K562 (cell line): ENCODE measurements around the gene ANKS4B. TPM values are rescaled to one million over a fixed set of nuclear protein-coding genes. Genes with fewer than 3 reads are reported as not detected.

Source experiments
- ATAC-seq: fragments of 200-7000 bp; cut with Tn5 transposase; 3 replicates; pipeline ENCODE4 v1.9.1; 2020; ENCODE audit warnings: moderate library complexity
- BruUV-seq: library from RNA; stranded (reverse); fragments of 400-500 nt; replicated peaks from 2 replicates; lab custom pipeline; 2021; lab: Mats Ljungman, UMichigan
- CTCF ChIA-PET: fragments of 300-600 bp; formaldehyde crosslinking; extraction: SDS; loops from one replicate; lab custom pipeline; 2021; ENCODE audit warnings: low intra/inter-chr PET ratio; lab: Yijun Ruan, JAX
- POLR2A ChIA-PET: fragments of 300-600, 350-650 bp; sonication (Branson Sonifier 250); formaldehyde crosslinking; extraction: SDS; loops from one replicate; lab custom pipeline; 2021; ENCODE audit warnings: antibody characterized with exemption, inconsistent platforms; lab: Yijun Ruan, JAX
- DNase-seq, 4 experiments: peaks; one replicate each; pipeline versions ENCODE4 v3.0.0 to v3.0.0-alpha.2; 2011 to 2018; ENCODE audit warnings: low spot score in 3 of 4, mixed read lengths in 3 of 4; ENCODE audit errors: extremely low read depth in 1 of 4
- FAIRE-seq: peaks from 2 replicates; lab custom pipeline; 2011; peaks lifted over from hg19 to GRCh38; lab: Jason Lieb, UNC
- H2AFZ ChIP-seq: 2 replicates; pipeline ENCODE4 v1.6.0; 2011; ENCODE audit warnings: low read depth, low read length, control low read depth, inconsistent platforms
- H3K27ac ChIP-seq: fragments of 200-600 bp; 3 replicates; pipeline ENCODE4 v1.8.0; 2011; ENCODE audit warnings: low read depth, mild to moderate bottlenecking, control low read depth, inconsistent platforms, low read length, moderate library complexity, mixed read lengths; ENCODE audit errors: extremely low read depth
- H3K27me3 ChIP-seq, 2 experiments: fragments of 300-600 bp in 1 of 2; 2 replicates in 1 of 2; 3 replicates in 1 of 2; pipeline versions ENCODE4 v1.6.0 to v1.8.0; 2011; ENCODE audit warnings: inconsistent platforms in 2 of 2, low read length in 2 of 2, mild to moderate bottlenecking in 1 of 2, mixed read lengths in 1 of 2, moderate library complexity in 1 of 2; ENCODE audit not compliant: control insufficient read depth in 2 of 2, insufficient read depth in 2 of 2
- H3K36me3 ChIP-seq: fragments of 300-600 bp; 3 replicates; pipeline ENCODE4 v1.8.0; 2011; ENCODE audit warnings: mild to moderate bottlenecking, low read length, inconsistent platforms; ENCODE audit not compliant: control insufficient read depth, insufficient read depth
- H3K4me1 ChIP-seq, 2 experiments: fragments of 200-600 bp in 1 of 2; replicated peaks in 1 of 2; 2 replicates in 1 of 2; 3 replicates in 1 of 2; pipeline versions ENCODE4 v1.5.1 to v1.8.0; 2011; ENCODE audit warnings: inconsistent platforms in 2 of 2, low read length in 2 of 2, mild to moderate bottlenecking in 1 of 2, mixed read lengths in 1 of 2, moderate library complexity in 1 of 2; ENCODE audit not compliant: control insufficient read depth in 2 of 2, insufficient read depth in 2 of 2
- H3K4me2 ChIP-seq: 2 replicates; pipeline ENCODE4 v1.6.1; 2011; ENCODE audit warnings: low read length, control low read depth, inconsistent platforms, mixed read lengths; ENCODE audit not compliant: insufficient read depth
- H3K4me3 ChIP-seq: fragments of 200-600 bp; sonication (generic), shearing (Covaris generic); 2 replicates; pipeline ENCODE4 v1.5.1; 2016; ENCODE audit warnings: control low read depth, inconsistent platforms
- H3K79me2 ChIP-seq: fragments of 200-600 bp; 3 replicates; pipeline ENCODE4 v1.8.0; 2011; ENCODE audit warnings: low read length, inconsistent platforms; ENCODE audit not compliant: control insufficient read depth, insufficient read depth
- H3K9ac ChIP-seq, 2 experiments: 2 replicates each; pipeline versions ENCODE4 v1.6.0 to v1.6.1; 2011; ENCODE audit warnings: low read depth in 2 of 2, low read length in 2 of 2, control low read depth in 1 of 2, inconsistent platforms in 1 of 2, mild to moderate bottlenecking in 1 of 2, mixed read lengths in 1 of 2; ENCODE audit not compliant: insufficient read depth in 1 of 2
- H3K9me1 ChIP-seq: one replicate; pipeline ENCODE4 v1.6.0; 2011; ENCODE audit warnings: inconsistent platforms, mild to moderate bottlenecking, low read length, moderate library complexity; ENCODE audit not compliant: control insufficient read depth, insufficient read depth
- H3K9me3 ChIP-seq: replicated peaks from 2 replicates; pipeline ENCODE4 v1.5.1; 2011; ENCODE audit warnings: low read depth, low read length, inconsistent platforms; ENCODE audit not compliant: control insufficient read depth, insufficient read depth
- H4K20me1 ChIP-seq: replicated peaks from 2 replicates; pipeline ENCODE4 v1.6.1; 2011; ENCODE audit warnings: low read length, inconsistent platforms, mixed read lengths; ENCODE audit not compliant: control insufficient read depth, insufficient read depth
- ARNT ChIP-seq, 2 experiments: fragments of 450-650 bp; IDR thresholded peaks; 2 replicates each; pipeline ENCODE4 v1.6.1; 2016; ENCODE audit warnings: mild to moderate bottlenecking in 1 of 2
- BDP1 ChIP-seq: IDR thresholded peaks from 3 replicates; pipeline ENCODE4 v1.6.1; 2011; ENCODE audit not compliant: insufficient read length, insufficient read depth
- CREB1 ChIP-seq, 2 experiments: sonication (generic) in 1 of 2; formaldehyde crosslinking in 1 of 2; IDR thresholded peaks; 2 replicates each; pipeline versions ENCODE4 v1.6.1 to v1.8.0; 2012 to 2022; ENCODE audit warnings: inconsistent platforms in 1 of 2, mild to moderate bottlenecking in 1 of 2, missing genetic modification reagents in 1 of 2, moderate library complexity in 1 of 2
- CREBBP ChIP-seq: IDR thresholded peaks from one replicate; pipeline ENCODE4 v1.6.1; 2012; ENCODE audit warnings: low read depth, mild to moderate bottlenecking, control low read depth, inconsistent platforms, low read length
- ETV5 ChIP-seq: sonication (generic); formaldehyde crosslinking; IDR thresholded peaks from 2 replicates; pipeline ENCODE4 v1.4.0; 2020; ENCODE audit warnings: low read depth, mild to moderate bottlenecking, missing genetic modification reagents
- HDAC8 ChIP-seq: fragments of 450-650 bp; IDR thresholded peaks from 2 replicates; pipeline ENCODE4 v1.6.1; 2016; ENCODE audit warnings: mild to moderate bottlenecking, missing genetic modification characterization, moderate library complexity, missing compliant biosample characterization
- HMBOX1 ChIP-seq: sonication (generic); IDR thresholded peaks from 2 replicates; pipeline ENCODE4 v1.6.1; 2016
- HNRNPK ChIP-seq: fragments of 200-400 bp; formaldehyde crosslinking; IDR thresholded peaks from one replicate; pipeline ENCODE4 v1.6.1; 2018; ENCODE audit warnings: mild to moderate bottlenecking, low read depth, low read length; ENCODE audit not compliant: poor library complexity, severe bottlenecking
- KDM4B ChIP-seq, 2 experiments: fragments of 450-650 bp in 1 of 2; sonication (generic) in 1 of 2; IDR thresholded peaks; 2 replicates each; pipeline ENCODE4 v1.6.1; 2016 to 2017; ENCODE audit warnings: borderline replicate concordance in 2 of 2, antibody characterized with exemption in 1 of 2, low read depth in 1 of 2, mild to moderate bottlenecking in 1 of 2
- LARP7 ChIP-seq: fragments of 450-650 bp; IDR thresholded peaks from 2 replicates; pipeline ENCODE4 v1.6.1; 2016
- MAFF ChIP-seq: IDR thresholded peaks from 2 replicates; pipeline ENCODE4 v1.6.1; 2012; ENCODE audit warnings: low read length, improper control_type of control experiment
- MAFG ChIP-seq: fragments of 450-650 bp; conservative IDR thresholded peaks from 2 replicates; pipeline ENCODE4 v1.6.1; 2016; ENCODE audit warnings: missing genetic modification characterization, missing compliant biosample characterization
- MXI1 ChIP-seq: IDR thresholded peaks from 2 replicates; pipeline ENCODE4 v1.6.1; 2011; ENCODE audit warnings: low read depth, mild to moderate bottlenecking, improper control_type of control experiment, low read length
- NCOA1 ChIP-seq: fragments of 450-650 bp; IDR thresholded peaks from 2 replicates; pipeline ENCODE4 v1.6.1; 2016; ENCODE audit warnings: low read depth
- NCOA4 ChIP-seq: fragments of 450-650 bp; IDR thresholded peaks from 2 replicates; pipeline ENCODE4 v1.6.1; 2018; ENCODE audit warnings: mild to moderate bottlenecking; ENCODE audit not compliant: partially characterized antibody
- PHTF2 ChIP-seq: fragments of 250-450 bp; sonication (Bioruptor Pico); IDR thresholded peaks from 2 replicates; pipeline ENCODE4 v1.5.0; 2021; ENCODE audit warnings: mild to moderate bottlenecking
- SAFB2 ChIP-seq: fragments of 200-400 bp; formaldehyde crosslinking; IDR thresholded peaks from 2 replicates; pipeline ENCODE4 v1.6.1; 2018; ENCODE audit warnings: borderline replicate concordance, low read length, low read depth, moderate library complexity; ENCODE audit not compliant: severe bottlenecking
- SMC3 ChIP-seq: conservative IDR thresholded peaks from 2 replicates; pipeline ENCODE4 v1.6.1; 2011; ENCODE audit warnings: low read depth, low read length, improper control_type of control experiment; ENCODE audit not compliant: insufficient read depth
- ZKSCAN1 ChIP-seq: fragments of 150-350 bp; IDR thresholded peaks from 2 replicates; pipeline ENCODE4 v1.6.1; 2016; ENCODE audit warnings: low read depth, low read length
- ZKSCAN8 ChIP-seq: fragments of 200-800 bp; sonication (Bioruptor generic); IDR thresholded peaks from 2 replicates; pipeline ENCODE4 v1.6.1; 2016; ENCODE audit warnings: missing genetic modification characterization, missing compliant biosample characterization
- ZNF384 ChIP-seq: IDR thresholded peaks from 2 replicates; pipeline ENCODE4 v1.6.1; 2012; ENCODE audit warnings: low read depth, low read length, improper control_type of control experiment
- ZNF639 ChIP-seq, 2 experiments: fragments of 200-800 bp in 1 of 2; sonication (Bioruptor generic) in 1 of 2; sonication (generic) in 1 of 2; formaldehyde crosslinking in 1 of 2; IDR thresholded peaks in 1 of 2; conservative IDR thresholded peaks in 1 of 2; 2 replicates each; pipeline versions ENCODE4 v1.5.0 to v1.6.1; 2016 to 2020; ENCODE audit warnings: missing compliant biosample characterization in 1 of 2, missing genetic modification characterization in 1 of 2, missing genetic modification reagents in 1 of 2
- WGBS: fragments of 100-300 bp; shearing (Covaris generic); methylation state at CpG from one replicate; pipeline ENCODE4 v1.1.6; 2016; ENCODE audit warnings: low coverage, mixed read lengths; ENCODE audit not compliant: insufficient coverage; ENCODE audit errors: missing lambda C conversion rate; 5-methylcytosine and 5-hydroxymethylcytosine counted together
- in situ Hi-C: fragments of 300-500 bp; cut with MboI; formaldehyde crosslinking; loops from 4 replicates; pipeline ENCODE4 v1.15.0; 2018; ENCODE audit warnings: inconsistent platforms, mixed read lengths
- intact Hi-C: fragments of 100-400 bp; cut with micrococcal nuclease; formaldehyde crosslinking; loops from 2 replicates; pipeline ENCODE4 v1.14.2; 2022
- polyA plus RNA-seq, 8 experiments: library from polyadenylated mRNA; depleted of rRNA in 4 of 8; stranded (reverse) in 5 of 8; unstranded in 3 of 8; fragments of >200 nt; fragmentation: Nextera tagmentation in 2 of 8; fragmentation: Illumina TruSeq in 1 of 8; extraction: Ambion mirVana in 2 of 8; extraction: Trizol in 1 of 8; gene quantifications; 2 replicates each; pipeline versions ENCODE4 v1.2.1 to v1.2.3, GENCODE V29; 2011 to 2014; ENCODE audit warnings: inconsistent platforms in 1 of 8, missing spikeins in 1 of 8
- total RNA-seq, 7 experiments: library from RNA; depleted of rRNA in 6 of 7; stranded (reverse); fragments of >200 nt in 6 of 7; fragmentation: Illumina TruSeq in 2 of 7; extraction: Trizol in 2 of 7; gene quantifications; 2 replicates each; pipeline versions ENCODE4 v1.2.1 to v1.2.3, GENCODE V29; 2011 to 2021; ENCODE audit warnings: low replicate concordance in 1 of 7

The ANKS4B gene
- total and polyA plus RNA-seq, 9 of the 15 experiments (the other 6 are each of a cell fraction or from before 2014, with no cell fraction given), result not detected

- intact Hi-C loops, result loop anchor here (5.0 to 10.0 kb wide), 2 partner anchors 250 to 447 kb away; no protein-coding TSS in a partner anchor
- H4K20me1 ChIP-seq, result no peaks in the 10 kb centered on the region
- BruUV-seq, result no TSS peak
- H3K9ac ChIP-seq, result peak overlapping the region; percentile 53 to 89; a peak in 3 of 4 replicates
- 3% methylated on average over 13 of the region's 17 CpGs for WGBS
- in situ Hi-C loops, result loop anchor here (25.0 kb wide), 1 partner anchor 260 kb away; no protein-coding TSS in a partner anchor
- H2AFZ ChIP-seq, result peak overlapping the region; percentile 95
- ChIA-PET CTCF (no interaction called here), POLR2A (interaction anchor here (0.6 to 1.7 kb wide), 3 partner anchors 40 to 153 kb away, joined by 3 to 4 read pairs (median 4); no protein-coding TSS in a partner anchor)
- H3K79me2 ChIP-seq, result no peaks in the 10 kb centered on the region
- ATAC-seq (no peak), FAIRE-seq (no peak), DNase-seq (no peak)
- H3K27ac ChIP-seq, result no peak overlapping the region
- no peaks in the 10 kb centered on the region for H3K9me1 ChIP-seq
- no peaks in the 10 kb centered on the region for H3K9me3 ChIP-seq
- peak overlapping the region; percentile 60 for H3K4me3 ChIP-seq
- peak overlapping the region; percentile 90 for H3K4me2 ChIP-seq
- no peaks in the 10 kb centered on the region for H3K27me3 ChIP-seq
- peaks cover 13% of the 10 kb centered on the region in 2 experiments; a peak in 4 of 5 replicates for H3K4me1 ChIP-seq
- H3K36me3 ChIP-seq, result no peaks in the 10 kb centered on the region
- TF ChIP-seq CREBBP (no peak), ZNF384 (no peak), CREB1 (IDR thresholded peaks at IDR 0.05) (no peak), CREB1 (CRISPR knock-in tag; IDR thresholded peaks at IDR 0.05) (no peak), ARNT (IDR thresholded peaks at IDR 0.05) (0 out of 4 replicates have a peak, but pooled peaks of 1 of the 2 experiments have one; percentile 30), SMC3 (0 out of 2 replicates have a peak, but pooled peaks have one; percentile 4), NCOA4 (no peak), ZKSCAN1 (no peak), ZKSCAN8 (CRISPR knock-in tag) (no peak), HDAC8 (no peak), HNRNPK (peak; percentile 3), SAFB2 (no peak), ZNF639 (CRISPR knock-in tag; conservative IDR thresholded peaks at IDR 0.05 in 1 of 2, IDR thresholded peaks at IDR 0.05 in 1 of 2) (no peak), ETV5 (CRISPR knock-in tag) (0 out of 2 replicates have a peak, but pooled peaks have one; percentile 14), HMBOX1 (no peak), KDM4B (IDR thresholded peaks at IDR 0.05; ENCODE audit: borderline replicate concordance in 2 of 2, low read depth in 1 of 2) (no peak), MXI1 (no peak), NCOA1 (no peak), MAFF (no peak), PHTF2 (no peak), LARP7 (0 out of 2 replicates have a peak, but pooled peaks have one; percentile 22), BDP1 (no peak), MAFG (tag) (no peak)
Measured at GRCh38 chr16:21301895-21302291, 68.4 kb downstream of the ANKS4B start.
